Endothelial cell of umbilical vein (primary cell): ENCODE data around the gene ANKFN1. TPM values are rescaled to one million over a fixed set of nuclear protein-coding genes. Genes with fewer than 3 reads are reported as not detected.

Source experiments
- BruUV-seq: library from RNA; stranded (reverse); fragments of 400-500 nt; replicated peaks from 2 replicates; lab custom pipeline; 2021; lab: Mats Ljungman, UMichigan
- CTCF ChIA-PET: fragments of 300-600, 350-600 bp; sonication (Branson Sonifier 250); formaldehyde crosslinking; loops from one replicate; lab custom pipeline; 2021; ENCODE audit warnings: antibody characterized with exemption, inconsistent platforms; lab: Charles Lee
- POLR2A ChIA-PET: fragments of 300-600, 350-600 bp; sonication (Branson Sonifier 250); formaldehyde crosslinking; loops from one replicate; lab custom pipeline; 2021; ENCODE audit warnings: antibody characterized with exemption, inconsistent platforms; lab: Charles Lee
- DNase-seq: peaks from one replicate; pipeline ENCODE4 v3.0.0-alpha.2; 2011; ENCODE audit warnings: low read depth, low spot score
- FAIRE-seq: peaks from 2 replicates; lab custom pipeline; 2011; peaks lifted over from hg19 to GRCh38; lab: Jason Lieb, UNC
- H2AFZ ChIP-seq: 2 replicates; pipeline ENCODE4 v1.6.0; 2012; ENCODE audit warnings: low read depth, low read length, control low read depth, inconsistent platforms
- H3K27ac ChIP-seq: 2 replicates; pipeline ENCODE4 v1.5.1; 2011; ENCODE audit warnings: low read depth, mild to moderate bottlenecking, control low read depth, low read length, moderate library complexity; ENCODE audit not compliant: insufficient read depth
- H3K27me3 ChIP-seq, 2 experiments: 2 replicates each; pipeline versions ENCODE4 v1.6.0 to v1.6.1; 2011; ENCODE audit warnings: low read length in 2 of 2, mixed read lengths in 1 of 2; ENCODE audit not compliant: control insufficient read depth in 2 of 2, insufficient read depth in 2 of 2
- H3K36me3 ChIP-seq, 2 experiments: 2 replicates in 1 of 2; 3 replicates in 1 of 2; pipeline ENCODE4 v1.5.1; 2011; ENCODE audit warnings: low read length in 2 of 2, mild to moderate bottlenecking in 1 of 2, moderate library complexity in 1 of 2; ENCODE audit not compliant: control insufficient read depth in 2 of 2, insufficient read depth in 2 of 2; ENCODE audit errors: extremely low read depth in 1 of 2
- H3K4me1 ChIP-seq: 3 replicates; pipeline ENCODE4 v1.5.1; 2011; ENCODE audit warnings: mild to moderate bottlenecking, low read length; ENCODE audit not compliant: control insufficient read depth, insufficient read depth; ENCODE audit errors: extremely low read depth
- H3K4me2 ChIP-seq: 2 replicates; pipeline ENCODE4 v1.6.1; 2011; ENCODE audit warnings: low read length, control low read depth, mixed read lengths; ENCODE audit not compliant: insufficient read depth
- H3K4me3 ChIP-seq, 3 experiments: fragments of 200-600 bp in 1 of 3; sonication (generic), shearing (Covaris generic) in 1 of 3; replicated peaks in 1 of 3; 2 replicates each; pipeline ENCODE4 v1.5.1; 2011 to 2016; ENCODE audit warnings: control low read depth in 3 of 3, low read length in 3 of 3, mild to moderate bottlenecking in 2 of 3, inconsistent platforms in 1 of 3, low read depth in 1 of 3, moderate library complexity in 1 of 3; ENCODE audit not compliant: insufficient read depth in 1 of 3
- H3K79me2 ChIP-seq: 2 replicates; pipeline ENCODE4 v1.6.0; 2012; ENCODE audit warnings: low read length, inconsistent platforms; ENCODE audit not compliant: control insufficient read depth, insufficient read depth
- H3K9ac ChIP-seq: replicated peaks from 2 replicates; pipeline ENCODE3; 2011; ENCODE audit warnings: low read length, control low read depth; ENCODE audit not compliant: insufficient read depth; ENCODE audit errors: extremely low read depth
- H3K9me1 ChIP-seq: replicated peaks from 3 replicates; pipeline ENCODE4 v1.6.0; 2011; ENCODE audit warnings: mild to moderate bottlenecking, low read length; ENCODE audit not compliant: control insufficient read depth, insufficient read depth; ENCODE audit errors: extremely low read depth
- H3K9me3 ChIP-seq: replicated peaks from 2 replicates; pipeline ENCODE4 v1.5.1; 2012; ENCODE audit warnings: low read length, inconsistent platforms; ENCODE audit not compliant: control insufficient read depth, insufficient read depth
- H4K20me1 ChIP-seq: replicated peaks from 2 replicates; pipeline ENCODE3; 2011; ENCODE audit warnings: mild to moderate bottlenecking, low read length; ENCODE audit not compliant: control insufficient read depth, insufficient read depth; ENCODE audit errors: extremely low read depth
- EZH2 ChIP-seq: IDR thresholded peaks from 2 replicates; pipeline ENCODE4 v1.6.1; 2012; ENCODE audit warnings: borderline replicate concordance, low read depth, mild to moderate bottlenecking, moderate library complexity, low read length, inconsistent platforms; ENCODE audit not compliant: severe bottlenecking
- FOS ChIP-seq: IDR thresholded peaks from 2 replicates; pipeline ENCODE4 v1.6.1; 2011; ENCODE audit warnings: mild to moderate bottlenecking, low read length, moderate library complexity, borderline replicate concordance; ENCODE audit not compliant: insufficient read depth
- GATA2 ChIP-seq: IDR thresholded peaks from 2 replicates; pipeline ENCODE4 v1.7.0; 2011; ENCODE audit warnings: low read depth, mild to moderate bottlenecking, moderate library complexity, mixed read lengths, low read length; ENCODE audit not compliant: insufficient read length, insufficient read depth
- JUN ChIP-seq: IDR thresholded peaks from 2 replicates; pipeline ENCODE4 v1.6.1; 2011; ENCODE audit warnings: borderline replicate concordance, low read depth; ENCODE audit not compliant: insufficient read length, insufficient read depth
- MYC ChIP-seq: IDR thresholded peaks from one replicate; pipeline ENCODE4 v1.6.1; 2011; ENCODE audit warnings: mild to moderate bottlenecking, low read depth, low read length
- POLR2A ChIP-seq: IDR thresholded peaks from 2 replicates; pipeline ENCODE4 v1.6.1; 2012; ENCODE audit warnings: low read depth, mild to moderate bottlenecking, control low read depth, low read length
- POLR2AphosphoS5 ChIP-seq: IDR thresholded peaks from 2 replicates; pipeline ENCODE4 v1.6.1; 2012; ENCODE audit warnings: low read depth, mild to moderate bottlenecking, control low read depth, low read length, moderate library complexity; ENCODE audit not compliant: insufficient read depth
- dilution Hi-C: fragments of 300-500 bp; cut with MboI; formaldehyde crosslinking; loops from one replicate; pipeline ENCODE4 v1.15.0; 2019; ENCODE audit warnings: low sequenced_read_pairs; ENCODE audit not compliant: extremely low pct_ligation_motif_present
- intact Hi-C: fragments of 100-400 bp; cut with micrococcal nuclease; formaldehyde crosslinking; loops from one replicate; pipeline ENCODE4 v1.10.0; 2022
- polyA plus RNA-seq, 4 experiments: library from polyadenylated mRNA; depleted of rRNA in 3 of 4; stranded (reverse) in 3 of 4; unstranded in 1 of 4; fragments of >200 nt; gene quantifications; 2 replicates each; pipeline versions ENCODE4 v1.2.1 to v1.2.3, GENCODE V29; 2011 to 2012; ENCODE audit warnings: missing spikeins in 1 of 4
- total RNA-seq: library from RNA; stranded (reverse); gene quantifications from 2 replicates; pipeline ENCODE4 v1.2.3, GENCODE V29; 2021
- TF ChIP-seq, protein P1 (sequence below): IDR thresholded peaks from 2 replicates; pipeline ENCODE4 v1.6.1; 2011; ENCODE audit not compliant: insufficient read depth, insufficient read length
- TF ChIP-seq, protein P2 (sequence below), 2 donors: IDR thresholded peaks; 1 replicate in 1 of 2; 2 replicates in 1 of 2; pipeline ENCODE4 v1.5.1; 2011; ENCODE audit warnings: low read length in 2 of 2, mild to moderate bottlenecking in 2 of 2, moderate library complexity in 2 of 2, control low read depth in 1 of 2, inconsistent platforms in 1 of 2, low read depth in 1 of 2; ENCODE audit not compliant: insufficient read depth in 1 of 2; ENCODE audit errors: extremely low read depth in 1 of 2

ANKFN1 gene
- total and polyA plus RNA-seq, 2 donors (not counting 3 experiments of a cell fraction or from before 2014, with no cell fraction given): 0.15 TPM; not detected in 1

DNA sequence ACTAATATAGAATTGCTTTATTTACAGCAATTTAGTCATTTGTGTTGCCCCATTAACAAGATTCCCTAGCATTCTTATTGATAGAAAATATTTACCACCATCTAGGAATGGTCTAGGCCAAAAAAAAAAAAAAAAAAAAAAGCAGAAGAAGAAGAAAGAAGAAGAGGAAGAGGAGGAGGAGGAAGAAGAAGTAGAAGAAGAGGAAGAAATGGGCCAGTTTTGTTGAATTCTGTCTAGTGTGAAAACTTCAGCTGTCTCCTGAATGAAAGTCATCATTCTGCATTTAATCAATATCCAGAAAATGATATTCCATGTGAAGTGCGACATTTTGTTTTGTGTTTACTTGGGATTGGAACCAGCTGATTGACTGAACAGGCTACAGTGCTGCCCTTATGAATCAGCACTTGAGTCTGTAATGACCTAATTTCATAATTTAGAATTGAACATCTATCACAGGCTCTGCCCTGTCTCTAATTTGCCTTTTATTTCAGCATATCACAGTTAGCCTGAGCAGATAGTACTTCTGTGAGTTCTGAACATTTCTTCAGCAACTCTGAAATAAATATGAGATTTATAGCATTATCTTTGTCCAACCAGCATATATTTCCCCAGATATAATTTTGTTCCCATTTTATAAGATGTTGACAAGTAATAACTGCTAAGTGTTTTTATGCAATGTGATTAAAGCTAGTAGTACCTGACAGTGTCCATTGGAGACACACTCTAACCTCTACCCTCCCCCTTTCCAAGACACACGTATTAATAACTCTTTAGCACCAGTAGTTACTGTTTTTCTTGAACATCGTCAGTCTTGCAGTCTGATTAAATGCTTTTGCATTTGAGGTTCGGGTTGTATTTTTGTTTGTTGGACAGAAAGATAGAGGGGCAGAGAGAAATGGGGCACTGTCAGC lies 5.9 kb downstream of the ANKFN1 start:
- H3K4me2 ChIP-seq: no peak overlapping the region
- no peak overlapping the region for H3K27ac ChIP-seq
- FAIRE-seq (no peak), DNase-seq (no peak)
- dilution Hi-C loops (no loop called here), intact Hi-C loops (no loop called here)
- no peak overlapping the region for H3K9ac ChIP-seq
- CTCF ChIA-PET: interaction anchor here (0.8 kb wide), 1 partner anchor 15 kb away, joined by 3 read pairs; no protein-coding TSS in a partner anchor
- H3K36me3 ChIP-seq: no peaks in the 10 kb centered on the region
- peaks cover 0 to 2% of the 10 kb centered on the region in 2 experiments for H3K27me3 ChIP-seq
- no peaks in the 10 kb centered on the region for H3K9me3 ChIP-seq
- no peak overlapping the region for H3K4me3 ChIP-seq
- no peaks in the 10 kb centered on the region for H3K9me1 ChIP-seq
- no peaks in the 10 kb centered on the region for H3K4me1 ChIP-seq
- TF ChIP-seq GATA2: no peak
- no peak overlapping the region for H2AFZ ChIP-seq
- no peaks in the 10 kb centered on the region for H4K20me1 ChIP-seq
- POLR2A ChIA-PET: no interaction called here
- no TSS peak for BruUV-seq
- H3K79me2 ChIP-seq: no peaks in the 10 kb centered on the region

DNA sequence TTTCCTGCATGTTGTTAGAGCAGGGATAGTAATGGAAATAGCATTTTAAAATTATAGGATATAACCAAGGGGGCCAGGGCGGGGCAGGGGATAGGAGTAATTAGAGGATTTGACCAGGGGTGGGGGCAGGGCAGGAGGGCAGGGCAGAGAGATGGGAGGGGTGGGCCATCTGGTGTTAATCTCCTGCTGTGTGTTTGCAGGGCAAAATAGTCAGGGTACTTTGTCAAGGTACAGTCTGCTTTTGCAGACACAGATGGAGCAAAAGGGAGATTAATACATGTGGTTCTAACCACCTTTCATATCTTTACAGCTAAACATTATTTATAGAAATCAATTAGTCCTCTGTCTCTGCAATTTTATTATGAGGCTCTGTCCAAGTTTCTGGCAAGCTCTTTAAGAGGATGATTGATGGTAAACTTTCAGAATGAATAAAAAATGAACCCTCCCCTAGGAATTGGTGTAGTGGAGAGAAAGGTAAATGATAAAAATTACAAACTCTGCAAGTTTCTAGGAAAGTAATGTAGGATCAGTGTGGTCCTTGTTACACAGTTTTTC lies 6.6 kb downstream of the ANKFN1 start:
- ChIA-PET POLR2A (no interaction called here), CTCF (interaction anchor here (0.8 to 1.2 kb wide), 2 partner anchors 14 to 160 kb away, joined by 3 to 4 read pairs; no protein-coding TSS in a partner anchor)
- Histone ChIP-seq H3K79me2 (no peaks in the 10 kb centered on the region), H3K4me1 (no peaks in the 10 kb centered on the region), H3K9ac (no peak overlapping the region), H4K20me1 (no peaks in the 10 kb centered on the region), H3K36me3 (no peaks in the 10 kb centered on the region), H3K27me3 (peaks cover 0 to 2% of the 10 kb centered on the region in 2 experiments), H2AFZ (no peak overlapping the region), H3K9me3 (no peaks in the 10 kb centered on the region), H3K4me3 (no peak overlapping the region), H3K27ac (no peak overlapping the region), H3K9me1 (no peaks in the 10 kb centered on the region), H3K4me2 (no peak overlapping the region)
- no TSS peak for BruUV-seq
- no peak for FAIRE-seq
- dilution Hi-C loops: no loop called here
- TF ChIP-seq, protein P1, sequence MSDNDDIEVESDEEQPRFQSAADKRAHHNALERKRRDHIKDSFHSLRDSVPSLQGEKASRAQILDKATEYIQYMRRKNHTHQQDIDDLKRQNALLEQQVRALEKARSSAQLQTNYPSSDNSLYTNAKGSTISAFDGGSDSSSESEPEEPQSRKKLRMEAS: no peak
- TF ChIP-seq POLR2A: no peak
- TF ChIP-seq POLR2AphosphoS5: no peak
- no peak for TF ChIP-seq MYC
- TF ChIP-seq, protein P2, sequence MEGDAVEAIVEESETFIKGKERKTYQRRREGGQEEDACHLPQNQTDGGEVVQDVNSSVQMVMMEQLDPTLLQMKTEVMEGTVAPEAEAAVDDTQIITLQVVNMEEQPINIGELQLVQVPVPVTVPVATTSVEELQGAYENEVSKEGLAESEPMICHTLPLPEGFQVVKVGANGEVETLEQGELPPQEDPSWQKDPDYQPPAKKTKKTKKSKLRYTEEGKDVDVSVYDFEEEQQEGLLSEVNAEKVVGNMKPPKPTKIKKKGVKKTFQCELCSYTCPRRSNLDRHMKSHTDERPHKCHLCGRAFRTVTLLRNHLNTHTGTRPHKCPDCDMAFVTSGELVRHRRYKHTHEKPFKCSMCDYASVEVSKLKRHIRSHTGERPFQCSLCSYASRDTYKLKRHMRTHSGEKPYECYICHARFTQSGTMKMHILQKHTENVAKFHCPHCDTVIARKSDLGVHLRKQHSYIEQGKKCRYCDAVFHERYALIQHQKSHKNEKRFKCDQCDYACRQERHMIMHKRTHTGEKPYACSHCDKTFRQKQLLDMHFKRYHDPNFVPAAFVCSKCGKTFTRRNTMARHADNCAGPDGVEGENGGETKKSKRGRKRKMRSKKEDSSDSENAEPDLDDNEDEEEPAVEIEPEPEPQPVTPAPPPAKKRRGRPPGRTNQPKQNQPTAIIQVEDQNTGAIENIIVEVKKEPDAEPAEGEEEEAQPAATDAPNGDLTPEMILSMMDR (IDR thresholded peaks at IDR 0.05; ENCODE audit: extremely low read depth in 1 of 2, insufficient read depth in 1 of 2, low read depth in 1 of 2, low read length in 2 of 2): no peak
- TF ChIP-seq EZH2: no peak
- TF ChIP-seq GATA2: no peak
- no peak for TF ChIP-seq JUN
- TF ChIP-seq FOS: no peak
- intact Hi-C loops: no loop called here
- no peak for DNase-seq
